Liver (tissue), 9 donors: Measurements from ENCODE around the gene SEM1. TPM values are rescaled to one million over a fixed set of nuclear protein-coding genes. Genes with fewer than 3 reads are reported as not detected.

ENCODE experiments used
- DNase-seq: peaks from one replicate; pipeline ENCODE4 v3.0.0-alpha.2; 2017; ENCODE audit warnings: low spot score
- H3K27ac ChIP-seq, 2 donors: one replicate each; pipeline ENCODE4 v1.7.0; 2013; ENCODE audit warnings: inconsistent platforms in 2 of 2, low read length in 2 of 2, control low read depth in 1 of 2, low read depth in 1 of 2, mild to moderate bottlenecking in 1 of 2
- H3K27me3 ChIP-seq, 4 donors: one replicate each; pipeline versions ENCODE4 v1.6.1 to v1.7.0; 2013; ENCODE audit warnings: low read length in 3 of 4, inconsistent platforms in 1 of 4, mild to moderate bottlenecking in 1 of 4, moderate library complexity in 1 of 4; ENCODE audit not compliant: control insufficient read depth in 4 of 4, insufficient read depth in 4 of 4
- H3K36me3 ChIP-seq, 4 donors: one replicate each; pipeline versions ENCODE4 v1.6.1 to v1.7.0; 2013; ENCODE audit warnings: low read length in 3 of 4, mild to moderate bottlenecking in 3 of 4, low read depth in 1 of 4, moderate library complexity in 1 of 4; ENCODE audit not compliant: control insufficient read depth in 4 of 4, insufficient read depth in 3 of 4
- H3K4me1 ChIP-seq, 4 donors: one replicate each; pipeline versions ENCODE4 v1.6.1 to v1.7.0; 2013; ENCODE audit warnings: low read length in 3 of 4, mild to moderate bottlenecking in 3 of 4, moderate library complexity in 1 of 4; ENCODE audit not compliant: control insufficient read depth in 4 of 4, insufficient read depth in 4 of 4
- H3K4me3 ChIP-seq, 3 donors: one replicate each; pipeline versions ENCODE4 v1.6.1 to v1.7.0; 2013; ENCODE audit warnings: low read length in 3 of 3, control low read depth in 1 of 3, low read depth in 1 of 3, mild to moderate bottlenecking in 1 of 3
- H3K9ac ChIP-seq, 2 donors: one replicate each; pipeline ENCODE4 v1.7.0; 2013; ENCODE audit warnings: low read length in 2 of 2, mild to moderate bottlenecking in 2 of 2, moderate library complexity in 2 of 2, control low read depth in 1 of 2, low read depth in 1 of 2
- H3K9me3 ChIP-seq, 4 donors: one replicate each; pipeline versions ENCODE4 v1.6.1 to v1.7.0; 2013; ENCODE audit warnings: low read length in 3 of 4; ENCODE audit not compliant: control insufficient read depth in 4 of 4
- EGR1 ChIP-seq, 2 donors: IDR thresholded peaks; 2 replicates each; pipeline ENCODE4 v1.6.1; 2016 to 2018; ENCODE audit warnings: antibody characterized with exemption in 2 of 2, low read depth in 2 of 2
- FOXA1 ChIP-seq: IDR thresholded peaks from 2 replicates; pipeline ENCODE4 v1.6.1; 2016; ENCODE audit warnings: antibody characterized with exemption
- FOXA2 ChIP-seq: IDR thresholded peaks from 2 replicates; pipeline ENCODE4 v1.6.1; 2016; ENCODE audit warnings: antibody characterized with exemption
- GABPA ChIP-seq, 2 donors: IDR thresholded peaks in 1 of 2; conservative IDR thresholded peaks in 1 of 2; 2 replicates each; pipeline ENCODE4 v1.6.1; 2016; ENCODE audit warnings: antibody characterized with exemption in 2 of 2, mild to moderate bottlenecking in 1 of 2, moderate library complexity in 1 of 2
- HNF4G ChIP-seq: IDR thresholded peaks from 2 replicates; pipeline ENCODE4 v1.6.1; 2016; ENCODE audit warnings: antibody characterized with exemption
- JUND ChIP-seq, 2 donors: IDR thresholded peaks; 2 replicates each; pipeline ENCODE4 v1.6.1; 2016; ENCODE audit warnings: antibody characterized with exemption in 2 of 2
- NR2F2 ChIP-seq: IDR thresholded peaks from 2 replicates; pipeline ENCODE4 v1.6.1; 2016; ENCODE audit warnings: antibody characterized with exemption
- RAD21 ChIP-seq, 2 donors: IDR thresholded peaks; 2 replicates each; pipeline ENCODE4 v1.6.1; 2016; ENCODE audit warnings: antibody characterized with exemption in 2 of 2, mild to moderate bottlenecking in 2 of 2
- RXRA ChIP-seq, 2 donors: IDR thresholded peaks; 2 replicates each; pipeline ENCODE4 v1.6.1; 2017 to 2018; ENCODE audit warnings: antibody characterized with exemption in 2 of 2, mild to moderate bottlenecking in 1 of 2
- TAF1 ChIP-seq: conservative IDR thresholded peaks from 2 replicates; pipeline ENCODE4 v1.6.1; 2016; ENCODE audit warnings: antibody characterized with exemption, mild to moderate bottlenecking
- YY1 ChIP-seq: IDR thresholded peaks from 2 replicates; pipeline ENCODE4 v1.6.1; 2016; ENCODE audit warnings: antibody characterized with exemption, mild to moderate bottlenecking
- WGBS: extraction: QIAGEN DNeasy Blood & Tissue Kit; methylation state at CpG from one replicate; pipeline ENCODE4 v1.1.7; 2013; 5-methylcytosine and 5-hydroxymethylcytosine counted together
- polyA plus RNA-seq, 2 donors: library from polyadenylated mRNA; stranded (reverse) in 1 of 2; unstranded in 1 of 2; fragments of 200-250 nt in 1 of 2; fragments of >200 nt in 1 of 2; fragmentation: Nextera tagmentation in 1 of 2; extraction: Ambion mirVana in 1 of 2; gene quantifications; one replicate each; pipeline versions ENCODE4 v1.2.1 to v1.2.3, GENCODE V29; 2013 to 2015
- total RNA-seq, 2 donors: library from RNA; depleted of rRNA; stranded (reverse); fragments of >200 nt; gene quantifications; one replicate each; pipeline ENCODE4 v1.2.3, GENCODE V29; 2014
- TF ChIP-seq, protein P1 (sequence below): IDR thresholded peaks from 2 replicates; pipeline ENCODE4 v1.6.1; 2016; ENCODE audit warnings: antibody characterized with exemption
- TF ChIP-seq, protein P2 (sequence below): IDR thresholded peaks from 2 replicates; pipeline ENCODE4 v1.6.1; 2016; ENCODE audit warnings: antibody characterized with exemption
- TF ChIP-seq, protein P3 (sequence below): IDR thresholded peaks from 2 replicates; pipeline ENCODE4 v1.6.1; 2016; ENCODE audit warnings: antibody characterized with exemption
- TF ChIP-seq, protein P4 (sequence below): fragments of 150-350 bp; IDR thresholded peaks from 2 replicates; pipeline ENCODE4 v1.5.1; 2017; ENCODE audit warnings: improper control_type of control experiment, low read depth, low read length; ENCODE audit not compliant: missing input control
- TF ChIP-seq, protein P5 (sequence below): IDR thresholded peaks from 2 replicates; pipeline ENCODE4 v1.6.1; 2016; ENCODE audit warnings: antibody characterized with exemption, mild to moderate bottlenecking
- donor health status: healthy.
- donor health status: healthy.
- donor health status: healthy.
- donor health status: healthy.
- donor health status: healthy.

The SEM1 gene
- total and polyA plus RNA-seq, 4 donors = 21.1 to 325 (median 52.7) TPM

DNA sequence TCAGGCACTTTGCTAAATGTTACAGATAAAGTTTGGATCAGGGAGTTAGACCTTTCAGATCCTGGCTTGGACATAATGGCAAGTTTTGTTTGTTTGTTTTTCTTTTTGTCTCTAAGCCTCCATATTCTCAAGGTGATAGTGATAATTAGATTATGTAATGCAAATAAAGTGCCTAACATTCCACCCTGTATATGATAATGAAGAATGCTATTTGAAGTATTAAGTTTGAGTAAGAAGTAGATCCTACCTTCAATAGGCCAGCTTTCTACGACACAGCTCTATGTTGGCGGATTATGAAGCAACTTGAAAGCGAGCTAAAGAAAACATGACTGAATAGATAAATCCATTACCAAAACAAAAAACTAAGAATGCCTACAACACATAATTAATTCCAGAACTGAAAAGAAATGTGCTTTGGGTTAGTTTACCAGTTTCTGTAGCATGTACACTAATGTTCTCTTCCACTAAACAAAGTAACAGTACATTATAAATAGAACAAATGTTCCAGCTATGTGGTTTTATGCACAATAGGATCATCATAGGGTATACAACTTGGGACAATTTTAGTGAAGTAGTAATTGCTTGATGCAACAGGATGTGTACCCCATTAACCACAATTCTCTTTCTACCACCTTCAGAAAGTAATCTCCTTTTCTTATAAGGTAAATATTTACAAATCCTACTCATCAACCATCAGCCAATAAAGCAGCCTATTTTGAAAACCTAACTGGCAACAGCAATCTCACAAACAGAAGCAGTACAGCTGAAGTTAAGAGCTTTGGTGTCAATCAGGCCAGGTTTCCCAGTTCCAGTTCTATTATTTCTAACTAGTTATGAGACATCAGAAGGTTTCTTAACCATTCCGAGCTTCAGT, 1.5 kb downstream of the SEM1 start:
- Histone ChIP-seq H3K27ac (no peak overlapping the region), H3K4me1 (peaks cover 2 to 18% (median 16%) of the 10 kb centered on the region in 4 donors), H3K36me3 (no peaks in the 10 kb centered on the region), H3K4me3 (peak overlapping the region; percentile 18 to 91 (median 85)), H3K9me3 (peaks cover 0 to 3% (median 2%) of the 10 kb centered on the region in 4 donors), H3K27me3 (no peaks in the 10 kb centered on the region), H3K9ac (peak overlapping the region; percentile 61 to 97)
- TF ChIP-seq TAF1 = no peak
- TF ChIP-seq JUND (IDR thresholded peaks at IDR 0.05) = no peak
- no peak for TF ChIP-seq NR2F2
- no peak for TF ChIP-seq RAD21 (IDR thresholded peaks at IDR 0.05)
- no peak for TF ChIP-seq RXRA (IDR thresholded peaks at IDR 0.05)
- TF ChIP-seq, protein P1, sequence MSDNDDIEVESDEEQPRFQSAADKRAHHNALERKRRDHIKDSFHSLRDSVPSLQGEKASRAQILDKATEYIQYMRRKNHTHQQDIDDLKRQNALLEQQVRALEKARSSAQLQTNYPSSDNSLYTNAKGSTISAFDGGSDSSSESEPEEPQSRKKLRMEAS = no peak
- TF ChIP-seq HNF4G = no peak
- no peak for TF ChIP-seq EGR1 (IDR thresholded peaks at IDR 0.05; ENCODE audit: low read depth in 2 of 2)
- TF ChIP-seq, protein P2, sequence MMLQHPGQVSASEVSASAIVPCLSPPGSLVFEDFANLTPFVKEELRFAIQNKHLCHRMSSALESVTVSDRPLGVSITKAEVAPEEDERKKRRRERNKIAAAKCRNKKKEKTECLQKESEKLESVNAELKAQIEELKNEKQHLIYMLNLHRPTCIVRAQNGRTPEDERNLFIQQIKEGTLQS = no peak
- no peak for TF ChIP-seq FOXA1
- TF ChIP-seq YY1 = no peak
- no peak for TF ChIP-seq GABPA (IDR thresholded peaks at IDR 0.05 in 1 of 2, conservative IDR thresholded peaks at IDR 0.05 in 1 of 2)
- TF ChIP-seq, protein P3, sequence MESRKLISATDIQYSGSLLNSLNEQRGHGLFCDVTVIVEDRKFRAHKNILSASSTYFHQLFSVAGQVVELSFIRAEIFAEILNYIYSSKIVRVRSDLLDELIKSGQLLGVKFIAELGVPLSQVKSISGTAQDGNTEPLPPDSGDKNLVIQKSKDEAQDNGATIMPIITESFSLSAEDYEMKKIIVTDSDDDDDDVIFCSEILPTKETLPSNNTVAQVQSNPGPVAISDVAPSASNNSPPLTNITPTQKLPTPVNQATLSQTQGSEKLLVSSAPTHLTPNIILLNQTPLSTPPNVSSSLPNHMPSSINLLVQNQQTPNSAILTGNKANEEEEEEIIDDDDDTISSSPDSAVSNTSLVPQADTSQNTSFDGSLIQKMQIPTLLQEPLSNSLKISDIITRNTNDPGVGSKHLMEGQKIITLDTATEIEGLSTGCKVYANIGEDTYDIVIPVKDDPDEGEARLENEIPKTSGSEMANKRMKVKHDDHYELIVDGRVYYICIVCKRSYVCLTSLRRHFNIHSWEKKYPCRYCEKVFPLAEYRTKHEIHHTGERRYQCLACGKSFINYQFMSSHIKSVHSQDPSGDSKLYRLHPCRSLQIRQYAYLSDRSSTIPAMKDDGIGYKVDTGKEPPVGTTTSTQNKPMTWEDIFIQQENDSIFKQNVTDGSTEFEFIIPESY = no peak
- TF ChIP-seq FOXA2 = no peak
- 84% methylated on average over 4 of the region's 4 CpGs for WGBS
- DNase-seq = no peak

DNA sequence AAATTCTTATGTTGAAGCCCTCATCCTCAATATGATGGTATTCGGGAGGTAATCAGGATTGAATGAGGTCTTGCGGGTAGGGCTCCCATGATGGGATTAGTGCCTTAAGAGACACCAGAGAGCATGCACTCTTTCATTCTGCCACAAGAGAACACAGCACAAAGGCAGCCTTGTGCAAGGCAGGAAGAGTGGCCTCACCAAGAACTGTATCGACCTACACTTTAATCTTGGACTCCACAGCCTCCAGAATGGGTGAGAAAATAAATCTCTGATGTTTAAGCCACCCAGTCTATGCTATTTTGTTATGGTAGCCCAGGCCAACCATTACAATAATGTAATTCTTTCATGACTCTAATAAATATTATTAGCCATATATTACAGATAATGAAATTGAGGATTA, 8.4 kb downstream of the SEM1 start:
- no peak for DNase-seq
- Histone ChIP-seq H3K36me3 (no peaks in the 10 kb centered on the region), H3K4me1 (peaks cover 0 to 9% (median 3%) of the 10 kb centered on the region in 4 donors), H3K9ac (no peak overlapping the region), H3K9me3 (no peaks in the 10 kb centered on the region), H3K27ac (no peak overlapping the region), H3K4me3 (no peak overlapping the region), H3K27me3 (no peaks in the 10 kb centered on the region)
- WGBS = 95% methylated on average over 3 of the region's 3 CpGs
- no peak for TF ChIP-seq YY1

DNA sequence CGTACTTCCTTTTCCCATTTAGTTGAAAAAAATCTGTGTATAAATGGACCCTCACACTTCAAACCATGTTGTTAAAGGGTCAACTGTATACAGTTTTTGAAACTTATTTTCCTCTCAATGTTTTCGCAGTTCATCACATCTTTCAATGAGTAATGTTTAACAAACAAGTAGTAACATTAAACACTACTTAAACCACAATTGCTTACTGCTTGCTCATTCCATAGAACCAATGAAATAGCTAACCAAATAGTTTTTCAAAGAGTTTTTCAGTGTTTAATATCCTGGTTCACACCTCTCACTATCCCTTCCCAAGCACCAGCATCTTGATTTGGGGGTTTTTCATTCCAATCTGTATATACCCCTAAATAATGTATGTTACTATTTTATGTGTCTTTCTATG, 9.1 kb downstream of the SEM1 start:
- Histone ChIP-seq H3K36me3 (no peaks in the 10 kb centered on the region), H3K4me1 (peaks cover 0 to 9% (median 2%) of the 10 kb centered on the region in 4 donors), H3K27ac (no peak overlapping the region), H3K9ac (no peak overlapping the region), H3K4me3 (no peak overlapping the region), H3K9me3 (no peaks in the 10 kb centered on the region), H3K27me3 (no peaks in the 10 kb centered on the region)
- 93% methylated on average over 2 of the region's 2 CpGs for WGBS
- TF ChIP-seq JUND (IDR thresholded peaks at IDR 0.05) (no peak), NR2F2 (no peak), FOXA2 (no peak), RXRA (IDR thresholded peaks at IDR 0.05) (no peak), EGR1 (IDR thresholded peaks at IDR 0.05; ENCODE audit: low read depth in 2 of 2) (no peak), RAD21 (IDR thresholded peaks at IDR 0.05) (no peak), YY1 (no peak)
- TF ChIP-seq, protein P4, sequence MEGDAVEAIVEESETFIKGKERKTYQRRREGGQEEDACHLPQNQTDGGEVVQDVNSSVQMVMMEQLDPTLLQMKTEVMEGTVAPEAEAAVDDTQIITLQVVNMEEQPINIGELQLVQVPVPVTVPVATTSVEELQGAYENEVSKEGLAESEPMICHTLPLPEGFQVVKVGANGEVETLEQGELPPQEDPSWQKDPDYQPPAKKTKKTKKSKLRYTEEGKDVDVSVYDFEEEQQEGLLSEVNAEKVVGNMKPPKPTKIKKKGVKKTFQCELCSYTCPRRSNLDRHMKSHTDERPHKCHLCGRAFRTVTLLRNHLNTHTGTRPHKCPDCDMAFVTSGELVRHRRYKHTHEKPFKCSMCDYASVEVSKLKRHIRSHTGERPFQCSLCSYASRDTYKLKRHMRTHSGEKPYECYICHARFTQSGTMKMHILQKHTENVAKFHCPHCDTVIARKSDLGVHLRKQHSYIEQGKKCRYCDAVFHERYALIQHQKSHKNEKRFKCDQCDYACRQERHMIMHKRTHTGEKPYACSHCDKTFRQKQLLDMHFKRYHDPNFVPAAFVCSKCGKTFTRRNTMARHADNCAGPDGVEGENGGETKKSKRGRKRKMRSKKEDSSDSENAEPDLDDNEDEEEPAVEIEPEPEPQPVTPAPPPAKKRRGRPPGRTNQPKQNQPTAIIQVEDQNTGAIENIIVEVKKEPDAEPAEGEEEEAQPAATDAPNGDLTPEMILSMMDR = no peak
- TF ChIP-seq, protein P5, sequence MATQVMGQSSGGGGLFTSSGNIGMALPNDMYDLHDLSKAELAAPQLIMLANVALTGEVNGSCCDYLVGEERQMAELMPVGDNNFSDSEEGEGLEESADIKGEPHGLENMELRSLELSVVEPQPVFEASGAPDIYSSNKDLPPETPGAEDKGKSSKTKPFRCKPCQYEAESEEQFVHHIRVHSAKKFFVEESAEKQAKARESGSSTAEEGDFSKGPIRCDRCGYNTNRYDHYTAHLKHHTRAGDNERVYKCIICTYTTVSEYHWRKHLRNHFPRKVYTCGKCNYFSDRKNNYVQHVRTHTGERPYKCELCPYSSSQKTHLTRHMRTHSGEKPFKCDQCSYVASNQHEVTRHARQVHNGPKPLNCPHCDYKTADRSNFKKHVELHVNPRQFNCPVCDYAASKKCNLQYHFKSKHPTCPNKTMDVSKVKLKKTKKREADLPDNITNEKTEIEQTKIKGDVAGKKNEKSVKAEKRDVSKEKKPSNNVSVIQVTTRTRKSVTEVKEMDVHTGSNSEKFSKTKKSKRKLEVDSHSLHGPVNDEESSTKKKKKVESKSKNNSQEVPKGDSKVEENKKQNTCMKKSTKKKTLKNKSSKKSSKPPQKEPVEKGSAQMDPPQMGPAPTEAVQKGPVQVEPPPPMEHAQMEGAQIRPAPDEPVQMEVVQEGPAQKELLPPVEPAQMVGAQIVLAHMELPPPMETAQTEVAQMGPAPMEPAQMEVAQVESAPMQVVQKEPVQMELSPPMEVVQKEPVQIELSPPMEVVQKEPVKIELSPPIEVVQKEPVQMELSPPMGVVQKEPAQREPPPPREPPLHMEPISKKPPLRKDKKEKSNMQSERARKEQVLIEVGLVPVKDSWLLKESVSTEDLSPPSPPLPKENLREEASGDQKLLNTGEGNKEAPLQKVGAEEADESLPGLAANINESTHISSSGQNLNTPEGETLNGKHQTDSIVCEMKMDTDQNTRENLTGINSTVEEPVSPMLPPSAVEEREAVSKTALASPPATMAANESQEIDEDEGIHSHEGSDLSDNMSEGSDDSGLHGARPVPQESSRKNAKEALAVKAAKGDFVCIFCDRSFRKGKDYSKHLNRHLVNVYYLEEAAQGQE = no peak
- DNase-seq = no peak
